ENCODE data around the gene MUSTN1. TPM values are rescaled to one million over a fixed set of nuclear protein-coding genes. Genes with fewer than 3 reads are reported as not detected.

The MUSTN1 gene
- polyA plus RNA-seq, 12 donors, result 49.5 to 199 (median 120) TPM; not detected in 1

- DNase-seq, result no peak
Measured at GRCh38 chr3:52838561-52839267, 3.9 kb upstream of the MUSTN1 start.

GRCh38 chr3:52836986-52837385 is 2.2 kb upstream of the MUSTN1 start:
- no peak for DNase-seq

- no peak for DNase-seq
Measured at GRCh38 chr3:52836471-52836845, 1.6 kb upstream of the MUSTN1 start.

GRCh38 chr3:52835766-52836470 is 1.1 kb upstream of the MUSTN1 start:
- no peak for DNase-seq

- DNase-seq, result no peak
Measured at GRCh38 chr3:52833202-52833601, 1.6 kb downstream of the MUSTN1 start.

- peak; percentile 31 for DNase-seq
Measured at GRCh38 chr3:52831500-52832301, 3.1 kb downstream of the MUSTN1 start.

GRCh38 chr3:52830535-52831258 is 4.1 kb downstream of the MUSTN1 start, which contains the start of gene ITIH4:
TSS of gene ITIH4 (minus strand) at chr3:52830672. CDS start at chr3:52830642, 30 bp downstream.
- DNase-seq, result no peak

GRCh38 chr3:52829906-52830463 is 4.8 kb downstream of the MUSTN1 start:
- no peak for DNase-seq

GRCh38 chr3:52829482-52829881 is 5.3 kb downstream of the MUSTN1 start:
- no peak for DNase-seq

- DNase-seq, result no peak
Measured at GRCh38 chr3:52827866-52828376, 6.9 kb downstream of the MUSTN1 start.

GRCh38 chr3:52827441-52827840 is 7.4 kb downstream of the MUSTN1 start:
- DNase-seq, result no peak

GRCh38 chr3:52824037-52824436 is 10.8 kb downstream of the MUSTN1 start:
- no peak for DNase-seq

- DNase-seq, result no peak
Measured at GRCh38 chr3:52822363-52822762, 12.5 kb downstream of the MUSTN1 start.

GRCh38 chr3:52820736-52821135 is 14.1 kb downstream of the MUSTN1 start:
- DNase-seq, result no peak

GRCh38 chr3:52819936-52820335 is 14.9 kb downstream of the MUSTN1 start:
- no peak for DNase-seq

- DNase-seq, result no peak
Measured at GRCh38 chr3:52817860-52818259, 17.0 kb downstream of the MUSTN1 start.

- no peak for DNase-seq
Measured at GRCh38 chr3:52817221-52817620, 17.6 kb downstream of the MUSTN1 start.

GRCh38 chr3:52816654-52817053 is 18.2 kb downstream of the MUSTN1 start:
- DNase-seq, result no peak

- no peak for DNase-seq
Measured at GRCh38 chr3:52816199-52816598, 18.6 kb downstream of the MUSTN1 start.

- DNase-seq, result no peak
Measured at GRCh38 chr3:52813810-52814209, 21.0 kb downstream of the MUSTN1 start.

GRCh38 chr3:52811452-52812011 is 23.3 kb downstream of the MUSTN1 start:
- DNase-seq, result no peak

Data from muscle of arm (tissue), 12 donors.